Cardiac fibroblast (primary cell): ENCODE data around the gene KCNQ1.

Source experiments
- DNase-seq, 2 donors: peaks; one replicate each; pipeline versions ENCODE4 v3.0.0 to v3.0.0-alpha.2; 2010; ENCODE audit warnings: low read depth in 2 of 2
- H3K4me3 ChIP-seq, 2 donors: replicated peaks in 1 of 2; 1 replicate in 1 of 2; 2 replicates in 1 of 2; pipeline ENCODE4 v1.5.1; 2011; ENCODE audit warnings: low read depth in 2 of 2, low read length in 2 of 2, mild to moderate bottlenecking in 2 of 2, moderate library complexity in 1 of 2
- CTCF ChIP-seq: IDR thresholded peaks from one replicate; pipeline ENCODE4 v1.5.1; 2011; ENCODE audit warnings: low read depth, mild to moderate bottlenecking, low read length, inconsistent platforms

Gene KCNQ1

GRCh38 chr11:2436521-2437031 lies 8.2 kb upstream of the KCNQ1 start:
- H3K4me3 ChIP-seq, result no peak overlapping the region
- TF ChIP-seq CTCF, result no peak
- no peak for DNase-seq

GRCh38 chr11:2437516-2437915 lies 7.3 kb upstream of the KCNQ1 start:
- DNase-seq, result no peak
- no peak for TF ChIP-seq CTCF
- H3K4me3 ChIP-seq, result no peak overlapping the region

DNA sequence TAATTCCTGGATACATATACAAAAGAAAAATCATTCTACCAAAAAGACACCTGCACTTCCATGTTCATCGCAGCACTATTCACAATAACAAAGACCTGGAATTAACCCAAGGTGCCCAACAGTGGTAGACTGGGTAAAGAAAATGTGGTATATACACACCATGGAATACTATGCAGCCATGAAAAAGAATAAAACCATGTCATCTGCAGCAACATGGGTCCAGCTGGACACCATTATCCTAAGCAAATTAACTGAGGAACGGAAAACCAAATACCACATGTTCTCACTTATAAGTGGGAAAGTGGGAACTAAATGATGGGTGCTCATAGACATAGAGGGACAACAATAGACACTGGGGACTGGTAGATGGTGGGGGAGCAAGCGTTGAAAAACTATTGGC lies 5.0 kb upstream of the KCNQ1 start:
- no peak for DNase-seq
- H3K4me3 ChIP-seq, result no peak overlapping the region
- TF ChIP-seq CTCF, result no peak

GRCh38 chr11:2440646-2441045 lies 4.2 kb upstream of the KCNQ1 start:
- no peak overlapping the region for H3K4me3 ChIP-seq
- no peak for TF ChIP-seq CTCF
- DNase-seq, result no peak

DNA sequence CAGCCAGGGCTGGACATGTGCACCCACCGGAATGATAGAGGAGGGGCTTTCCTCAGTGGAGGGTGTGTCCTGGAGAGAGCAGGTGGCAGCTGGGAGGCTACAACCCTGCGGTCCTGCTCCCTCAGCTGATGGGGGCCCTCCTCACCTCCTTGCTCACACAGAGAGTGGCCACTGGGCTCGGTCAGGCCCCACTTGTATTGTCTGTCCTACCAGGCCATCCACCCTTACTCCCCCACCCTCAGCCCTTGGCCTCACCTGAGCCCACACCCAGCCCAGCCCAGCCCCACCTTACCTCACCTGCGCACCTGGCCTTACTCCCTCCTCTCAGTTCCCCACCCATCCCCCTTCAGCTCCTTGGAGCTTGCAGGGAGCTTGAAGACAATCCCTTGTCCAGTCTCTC lies 3.6 kb upstream of the KCNQ1 start:
- H3K4me3 ChIP-seq, result no peak overlapping the region
- no peak for DNase-seq
- no peak for TF ChIP-seq CTCF

DNA sequence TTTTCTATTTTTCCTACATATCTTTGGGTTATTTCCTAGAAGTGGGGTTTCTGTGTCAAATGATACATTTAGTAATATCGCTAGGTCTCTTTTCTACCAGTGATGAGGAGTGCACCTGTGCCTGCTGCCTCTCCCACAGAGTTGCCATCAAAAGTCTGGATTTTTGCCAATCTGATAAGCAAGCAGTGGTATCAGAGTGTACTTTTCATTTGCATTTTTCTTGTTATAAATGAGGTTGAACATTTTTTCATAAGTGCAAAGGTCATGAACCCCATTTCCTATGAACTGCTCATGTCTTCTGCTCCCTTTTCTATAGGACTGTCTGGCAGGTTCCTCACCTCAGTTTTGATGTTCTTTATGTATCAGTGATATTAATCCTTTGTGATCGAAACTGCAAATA lies 2.2 kb upstream of the KCNQ1 start:
- TF ChIP-seq CTCF, result no peak
- H3K4me3 ChIP-seq, result no peak overlapping the region
- DNase-seq, result no peak

- H3K4me3 ChIP-seq, result no peak overlapping the region
- DNase-seq, result no peak
- TF ChIP-seq CTCF, result no peak
These were observed 1.4 kb upstream of the KCNQ1 start for GRCh38 chr11:2443406-2443805.
